Panc1 (cell line): ENCODE data around the gene RPL19. TPM values are rescaled to one million over a fixed set of nuclear protein-coding genes. Genes with fewer than 3 reads are reported as not detected.

ENCODE experiments used
- ATAC-seq: fragments of 200-7000 bp; cut with Tn5 transposase; 2 replicates; pipeline ENCODE4 v1.9.1; 2020; ENCODE audit warnings: mild to moderate bottlenecking, moderate library complexity
- BruUV-seq: library from RNA; stranded (reverse); fragments of 400-500 nt; replicated peaks from 2 replicates; lab custom pipeline; 2021; lab: Mats Ljungman, UMichigan
- CTCF ChIA-PET: fragments of 300-600 bp; sonication (Branson Sonifier 250); formaldehyde crosslinking; loops from one replicate; lab custom pipeline; 2022; ENCODE audit warnings: antibody characterized with exemption; lab: Charles Lee
- POLR2A ChIA-PET: fragments of 300-600 bp; sonication (Branson Sonifier 250); formaldehyde crosslinking; loops from one replicate; lab custom pipeline; 2022; ENCODE audit warnings: antibody characterized with exemption; lab: Charles Lee
- DNase-seq: peaks from one replicate; pipeline ENCODE4 v3.0.0-alpha.2; 2010; ENCODE audit warnings: low read depth, low spot score
- H3K27ac ChIP-seq: 2 replicates; pipeline ENCODE4 v1.5.1; 2011; ENCODE audit warnings: mild to moderate bottlenecking, low read length, inconsistent platforms
- H3K27me3 ChIP-seq: fragments of 200-500 bp; sonication (Bioruptor generic); 2 replicates; pipeline ENCODE4 v1.6.0; 2014; ENCODE audit warnings: low read length, inconsistent platforms; ENCODE audit not compliant: control insufficient read depth, insufficient read depth
- H3K36me3 ChIP-seq: fragments of 200-500 bp; sonication (Bioruptor generic); 2 replicates; pipeline ENCODE4 v1.5.1; 2014; ENCODE audit warnings: inconsistent platforms, mild to moderate bottlenecking, low read length, moderate library complexity; ENCODE audit not compliant: control insufficient read depth, insufficient read depth
- H3K4me1 ChIP-seq: 2 replicates; pipeline ENCODE4 v1.5.1; 2011; ENCODE audit warnings: inconsistent platforms, mild to moderate bottlenecking, low read length, moderate library complexity; ENCODE audit not compliant: control insufficient read depth, insufficient read depth
- H3K4me3 ChIP-seq, 2 experiments: 2 replicates each; pipeline ENCODE4 v1.5.1; 2011 to 2012; ENCODE audit warnings: low read depth in 2 of 2, low read length in 2 of 2, mild to moderate bottlenecking in 2 of 2, inconsistent platforms in 1 of 2, moderate library complexity in 1 of 2
- H3K9me3 ChIP-seq: fragments of 200-500 bp; sonication (Bioruptor generic); 2 replicates; pipeline ENCODE4 v1.5.1; 2014; ENCODE audit warnings: low read depth, mild to moderate bottlenecking, inconsistent platforms, low read length, moderate library complexity; ENCODE audit not compliant: control insufficient read depth, insufficient read depth
- POLR2AphosphoS5 ChIP-seq: IDR thresholded peaks from 2 replicates; pipeline ENCODE4 v1.6.1; 2012; ENCODE audit warnings: mild to moderate bottlenecking, low read depth, low read length, moderate library complexity
- SIN3A ChIP-seq: IDR thresholded peaks from 2 replicates; pipeline ENCODE4 v1.6.1; 2012; ENCODE audit warnings: low read depth, mild to moderate bottlenecking, low read length, moderate library complexity, borderline replicate concordance; ENCODE audit not compliant: insufficient read depth
- TCF7L2 ChIP-seq: IDR thresholded peaks from 2 replicates; pipeline ENCODE4 v1.6.1; 2011; ENCODE audit warnings: mild to moderate bottlenecking, low read depth, low read length, inconsistent platforms
- in situ Hi-C: cut with HindIII; loops from 2 replicates; pipeline ENCODE4 v1.10.0; 2016; ENCODE audit warnings: low sequenced_read_pairs, low pct_unique_long_range_greater_than_20kb
- intact Hi-C: fragments of 100-400 bp; cut with micrococcal nuclease; formaldehyde crosslinking; loops from one replicate; pipeline ENCODE4 v1.10.0; 2022; ENCODE audit not compliant: unreplicated experiment
- total RNA-seq: library from RNA; stranded (reverse); gene quantifications from one replicate; pipeline ENCODE4 v1.2.1, GENCODE V29; 2021; ENCODE audit not compliant: unreplicated experiment
- TF ChIP-seq, protein P1 (sequence below): fragments of 450-650 bp; IDR thresholded peaks from 2 replicates; pipeline ENCODE4 v1.5.1; 2017; ENCODE audit warnings: mild to moderate bottlenecking
- TF ChIP-seq, protein P2 (sequence below), 2 experiments: IDR thresholded peaks; 2 replicates each; pipeline ENCODE4 v1.6.1; 2011 to 2012; ENCODE audit warnings: low read depth in 2 of 2, control low read depth in 1 of 2, low read length in 1 of 2, mild to moderate bottlenecking in 1 of 2, moderate library complexity in 1 of 2; ENCODE audit not compliant: insufficient read depth in 1 of 2

The RPL19 gene
- total RNA-seq, 1 experiment from 2014 or later, result 971 TPM

DNA sequence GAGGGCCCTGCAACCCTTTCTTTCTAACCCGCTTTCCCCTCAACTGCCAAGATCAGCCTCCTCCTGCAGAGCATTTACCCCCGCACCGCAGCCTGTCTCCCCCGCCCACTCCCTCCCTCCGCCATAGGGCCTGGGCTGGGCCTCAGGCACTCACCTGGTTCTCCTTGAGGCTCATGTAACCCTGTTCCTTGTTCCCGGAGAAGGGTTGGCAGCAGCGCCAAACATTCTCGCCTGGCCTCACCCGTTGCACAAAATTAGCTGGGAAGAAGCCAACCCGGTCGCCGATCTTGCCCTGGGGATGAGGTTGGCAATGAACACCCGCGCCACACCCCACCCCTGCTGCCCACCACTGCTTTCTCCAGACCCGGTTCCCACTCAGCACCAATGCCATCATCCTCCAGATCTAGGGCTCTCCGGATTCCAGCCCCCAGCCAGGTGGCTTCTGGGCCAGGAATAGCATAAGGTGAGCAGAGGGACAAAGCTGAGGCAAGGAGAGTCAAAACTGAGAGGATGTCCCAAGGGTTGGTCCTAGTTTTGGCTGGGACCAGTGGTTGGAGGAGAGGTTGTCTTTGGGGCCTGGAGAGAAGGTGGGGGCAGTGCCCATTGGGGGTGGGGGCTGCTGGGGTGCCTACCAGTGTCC lies 12.9 kb downstream of the RPL19 start:
- intact Hi-C loops, result no loop called here
- Histone ChIP-seq H3K4me3 (no peak overlapping the region), H3K4me1 (peaks cover 5% of the 10 kb centered on the region; the same call in 1 of the 2 replicates), H3K27ac (no peak overlapping the region), H3K27me3 (no peaks in the 10 kb centered on the region), H3K9me3 (no peaks in the 10 kb centered on the region), H3K36me3 (no peaks in the 10 kb centered on the region)
- in situ Hi-C loops, result no loop called here
- ChIA-PET CTCF (interaction anchor here (0.9 kb wide), 1 partner anchor 32 kb away, joined by 5 read pairs; no protein-coding TSS in a partner anchor), POLR2A (interaction anchor here (0.7 kb wide), 1 partner anchor 114 kb away, joined by 6 read pairs; no protein-coding TSS in a partner anchor)
- ATAC-seq (no peak), DNase-seq (no peak)
- TF ChIP-seq TCF7L2 (no peak), SIN3A (no peak), POLR2AphosphoS5 (no peak)
- TF ChIP-seq, protein P1, sequence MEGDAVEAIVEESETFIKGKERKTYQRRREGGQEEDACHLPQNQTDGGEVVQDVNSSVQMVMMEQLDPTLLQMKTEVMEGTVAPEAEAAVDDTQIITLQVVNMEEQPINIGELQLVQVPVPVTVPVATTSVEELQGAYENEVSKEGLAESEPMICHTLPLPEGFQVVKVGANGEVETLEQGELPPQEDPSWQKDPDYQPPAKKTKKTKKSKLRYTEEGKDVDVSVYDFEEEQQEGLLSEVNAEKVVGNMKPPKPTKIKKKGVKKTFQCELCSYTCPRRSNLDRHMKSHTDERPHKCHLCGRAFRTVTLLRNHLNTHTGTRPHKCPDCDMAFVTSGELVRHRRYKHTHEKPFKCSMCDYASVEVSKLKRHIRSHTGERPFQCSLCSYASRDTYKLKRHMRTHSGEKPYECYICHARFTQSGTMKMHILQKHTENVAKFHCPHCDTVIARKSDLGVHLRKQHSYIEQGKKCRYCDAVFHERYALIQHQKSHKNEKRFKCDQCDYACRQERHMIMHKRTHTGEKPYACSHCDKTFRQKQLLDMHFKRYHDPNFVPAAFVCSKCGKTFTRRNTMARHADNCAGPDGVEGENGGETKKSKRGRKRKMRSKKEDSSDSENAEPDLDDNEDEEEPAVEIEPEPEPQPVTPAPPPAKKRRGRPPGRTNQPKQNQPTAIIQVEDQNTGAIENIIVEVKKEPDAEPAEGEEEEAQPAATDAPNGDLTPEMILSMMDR, result no peak
- TF ChIP-seq, protein P2, sequence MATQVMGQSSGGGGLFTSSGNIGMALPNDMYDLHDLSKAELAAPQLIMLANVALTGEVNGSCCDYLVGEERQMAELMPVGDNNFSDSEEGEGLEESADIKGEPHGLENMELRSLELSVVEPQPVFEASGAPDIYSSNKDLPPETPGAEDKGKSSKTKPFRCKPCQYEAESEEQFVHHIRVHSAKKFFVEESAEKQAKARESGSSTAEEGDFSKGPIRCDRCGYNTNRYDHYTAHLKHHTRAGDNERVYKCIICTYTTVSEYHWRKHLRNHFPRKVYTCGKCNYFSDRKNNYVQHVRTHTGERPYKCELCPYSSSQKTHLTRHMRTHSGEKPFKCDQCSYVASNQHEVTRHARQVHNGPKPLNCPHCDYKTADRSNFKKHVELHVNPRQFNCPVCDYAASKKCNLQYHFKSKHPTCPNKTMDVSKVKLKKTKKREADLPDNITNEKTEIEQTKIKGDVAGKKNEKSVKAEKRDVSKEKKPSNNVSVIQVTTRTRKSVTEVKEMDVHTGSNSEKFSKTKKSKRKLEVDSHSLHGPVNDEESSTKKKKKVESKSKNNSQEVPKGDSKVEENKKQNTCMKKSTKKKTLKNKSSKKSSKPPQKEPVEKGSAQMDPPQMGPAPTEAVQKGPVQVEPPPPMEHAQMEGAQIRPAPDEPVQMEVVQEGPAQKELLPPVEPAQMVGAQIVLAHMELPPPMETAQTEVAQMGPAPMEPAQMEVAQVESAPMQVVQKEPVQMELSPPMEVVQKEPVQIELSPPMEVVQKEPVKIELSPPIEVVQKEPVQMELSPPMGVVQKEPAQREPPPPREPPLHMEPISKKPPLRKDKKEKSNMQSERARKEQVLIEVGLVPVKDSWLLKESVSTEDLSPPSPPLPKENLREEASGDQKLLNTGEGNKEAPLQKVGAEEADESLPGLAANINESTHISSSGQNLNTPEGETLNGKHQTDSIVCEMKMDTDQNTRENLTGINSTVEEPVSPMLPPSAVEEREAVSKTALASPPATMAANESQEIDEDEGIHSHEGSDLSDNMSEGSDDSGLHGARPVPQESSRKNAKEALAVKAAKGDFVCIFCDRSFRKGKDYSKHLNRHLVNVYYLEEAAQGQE (IDR thresholded peaks at IDR 0.05; ENCODE audit: insufficient read depth in 1 of 2, low read depth in 2 of 2, low read length in 1 of 2), result no peak
- BruUV-seq, result no TSS peak

DNA sequence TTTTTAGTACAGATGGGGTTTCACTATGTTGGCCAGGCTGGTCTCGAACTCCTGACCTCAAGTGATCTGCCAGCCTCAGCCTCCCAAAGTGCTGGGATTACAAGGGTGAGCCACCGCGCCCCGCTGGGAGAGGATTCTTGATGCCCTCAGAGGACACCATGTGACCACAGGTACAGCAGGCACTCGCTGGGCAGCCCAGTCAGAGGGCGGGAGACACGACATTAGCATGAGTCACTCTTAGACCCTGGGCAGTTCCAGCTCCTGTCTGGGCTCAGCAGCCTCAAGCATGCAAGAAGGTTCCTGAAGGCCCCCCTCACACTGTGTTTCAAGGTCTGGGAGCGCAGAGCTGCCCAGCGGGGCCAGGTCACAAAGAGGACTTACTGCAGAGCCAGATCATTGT lies 13.8 kb downstream of the RPL19 start:
- ATAC-seq (peak; percentile 58; the same call in 1 of the 2 replicates), DNase-seq (no peak)
- POLR2A ChIA-PET, result no interaction called here

More for the DNA sequence above, 13.8 kb downstream of the RPL19 start:
- no peak overlapping the region for H3K4me3 ChIP-seq
- intact Hi-C loops (no loop called here), in situ Hi-C loops (no loop called here)
- TF ChIP-seq, protein P1, result no peak
- TF ChIP-seq, protein P2 (IDR thresholded peaks at IDR 0.05; ENCODE audit: insufficient read depth in 1 of 2, low read depth in 2 of 2, low read length in 1 of 2), result no peak
- TF ChIP-seq TCF7L2, result no peak
- no peak for TF ChIP-seq POLR2AphosphoS5
- no peak for TF ChIP-seq SIN3A
- no peaks in the 10 kb centered on the region for H3K27me3 ChIP-seq
- no peak overlapping the region for H3K27ac ChIP-seq
- H3K4me1 ChIP-seq, result peaks cover 5% of the 10 kb centered on the region; the same call in 1 of the 2 replicates
- CTCF ChIA-PET, result no interaction called here
- H3K36me3 ChIP-seq, result no peaks in the 10 kb centered on the region
- H3K9me3 ChIP-seq, result no peaks in the 10 kb centered on the region
- no TSS peak for BruUV-seq
